Natural killer cell (primary cell): ENCODE results near the gene ARHGEF12. TPM values are rescaled to one million over a fixed set of nuclear protein-coding genes. Genes with fewer than 3 reads are reported as not detected.

Experiments used
- ATAC-seq, 3 donors: fragments of 150-1000 bp in 2 of 3; fragments of 200-7000 bp in 1 of 3; cut with Tn5 transposase; 1 replicate in 1 of 3; 2 replicates in 2 of 3; pipeline ENCODE4 v1.10.0; 2021; ENCODE audit warnings: mild to moderate bottlenecking in 2 of 3, moderate library complexity in 2 of 3
- DNase-seq, 2 donors: peaks; one replicate each; pipeline versions ENCODE4 v3.0.0 to v3.0.0-alpha.2; 2013 to 2021; ENCODE audit warnings: mixed read lengths in 1 of 2
- H3K27ac ChIP-seq: one replicate; pipeline ENCODE4 v1.5.1; 2013; ENCODE audit warnings: mild to moderate bottlenecking, low read length
- H3K27me3 ChIP-seq: one replicate; pipeline ENCODE4 v1.6.1; 2013; ENCODE audit warnings: low read length; ENCODE audit not compliant: control insufficient read depth, insufficient read depth
- H3K36me3 ChIP-seq: one replicate; pipeline ENCODE4 v1.6.1; 2013; ENCODE audit warnings: low read length; ENCODE audit not compliant: control insufficient read depth, insufficient read depth
- H3K4me1 ChIP-seq: one replicate; pipeline ENCODE4 v1.6.1; 2013; ENCODE audit warnings: low read length; ENCODE audit not compliant: control insufficient read depth, insufficient read depth
- H3K4me3 ChIP-seq: one replicate; pipeline ENCODE4 v1.5.1; 2013; ENCODE audit warnings: low read length
- H3K9me3 ChIP-seq: one replicate; pipeline ENCODE4 v1.6.1; 2013; ENCODE audit warnings: low read length; ENCODE audit not compliant: control insufficient read depth, insufficient read depth
- H3K27ac Mint-ChIP-seq, 2 donors: one replicate each; pipeline ENCODE4 v1.8.0; 2022; ENCODE audit warnings: mild to moderate bottlenecking in 2 of 2, mixed read lengths in 2 of 2, moderate library complexity in 1 of 2
- H3K27me3 Mint-ChIP-seq, 2 donors: one replicate each; pipeline ENCODE4 v1.8.0; 2022; ENCODE audit warnings: low read depth in 2 of 2, mixed read lengths in 2 of 2
- H3K36me3 Mint-ChIP-seq: one replicate; pipeline ENCODE4 v1.8.0; 2022; ENCODE audit warnings: mixed read lengths
- H3K4me1 Mint-ChIP-seq, 2 donors: one replicate each; pipeline ENCODE4 v1.8.0; 2022; ENCODE audit warnings: mixed read lengths in 2 of 2
- H3K4me3 Mint-ChIP-seq: one replicate; pipeline ENCODE4 v1.8.0; 2022; ENCODE audit warnings: mild to moderate bottlenecking, moderate library complexity, mixed read lengths
- H3K9me3 Mint-ChIP-seq, 2 donors: one replicate each; pipeline ENCODE4 v1.8.0; 2022; ENCODE audit warnings: mixed read lengths in 2 of 2
- CTCF ChIP-seq: fragments of 200-600 bp; IDR thresholded peaks from one replicate; pipeline ENCODE4 v1.8.0; 2022; ENCODE audit warnings: antibody characterized with exemption
- WGBS: methylation state at CpG from one replicate; pipeline ENCODE4 v1.1.7; 2013; ENCODE audit warnings: missing lambda C conversion rate; ENCODE audit not compliant: insufficient coverage; 5-methylcytosine and 5-hydroxymethylcytosine counted together
- intact Hi-C: fragments of 100-400 bp; cut with micrococcal nuclease; formaldehyde crosslinking; loops from one replicate; pipeline ENCODE4 v1.14.2; 2022
- total RNA-seq, 4 donors: library from RNA; stranded (reverse); fragments of 120-200 nt in 1 of 4; gene quantifications; one replicate each; pipeline versions ENCODE4 v1.2.3 to v1.2.4, GENCODE V29; 2013 to 2022

Gene ARHGEF12
- total RNA-seq, 3 donors from 2014 or later (not counting 1 experiment from before 2014, with no cell fraction given) = 38.4 to 52.3 (median 42.1) TPM

GRCh38 chr11:120484722-120485121 lies 148.5 kb downstream of the ARHGEF12 start:
- peaks cover 28% of the 10 kb centered on the region for H3K36me3 ChIP-seq
- H3K27me3 ChIP-seq = no peaks in the 10 kb centered on the region
- Mint-ChIP-seq H3K4me1 (no peaks in the 10 kb centered on the region), H3K36me3 (peaks cover 13% of the 10 kb centered on the region), H3K4me3 (no peak overlapping the region), H3K27me3 (no peaks in the 10 kb centered on the region), H3K9me3 (no peaks in the 10 kb centered on the region), H3K27ac (no peak overlapping the region)
- no peak overlapping the region for H3K27ac ChIP-seq
- 93% methylated on average over 2 of the region's 3 CpGs for WGBS
- intact Hi-C loops = no loop called here
- no peak overlapping the region for H3K4me3 ChIP-seq
- ATAC-seq = no peak
- no peak for TF ChIP-seq CTCF
- H3K9me3 ChIP-seq = no peaks in the 10 kb centered on the region
- no peak for DNase-seq
- H3K4me1 ChIP-seq = no peaks in the 10 kb centered on the region

GRCh38 chr11:120486138-120486537 lies 149.9 kb downstream of the ARHGEF12 start:
- Mint-ChIP-seq H3K4me3 (no peak overlapping the region), H3K4me1 (no peaks in the 10 kb centered on the region), H3K36me3 (peaks cover 13% of the 10 kb centered on the region), H3K27ac (no peak overlapping the region), H3K27me3 (no peaks in the 10 kb centered on the region), H3K9me3 (no peaks in the 10 kb centered on the region)
- Histone ChIP-seq H3K9me3 (no peaks in the 10 kb centered on the region), H3K36me3 (peaks cover 23% of the 10 kb centered on the region), H3K27ac (no peak overlapping the region), H3K4me3 (no peak overlapping the region), H3K4me1 (no peaks in the 10 kb centered on the region), H3K27me3 (no peaks in the 10 kb centered on the region)
- ATAC-seq (no peak), DNase-seq (no peak)
- 99% methylated on average over 5 of the region's 5 CpGs for WGBS
- TF ChIP-seq CTCF = no peak
- intact Hi-C loops = no loop called here

- H3K4me1 Mint-ChIP-seq = no peaks in the 10 kb centered on the region
- H3K27me3 ChIP-seq = no peaks in the 10 kb centered on the region
- no peak overlapping the region for H3K27ac Mint-ChIP-seq
- H3K27me3 Mint-ChIP-seq = no peaks in the 10 kb centered on the region
- H3K27ac ChIP-seq = no peak overlapping the region
- H3K9me3 ChIP-seq = no peaks in the 10 kb centered on the region
- DNase-seq (no peak), ATAC-seq (no peak)
- H3K9me3 Mint-ChIP-seq = no peaks in the 10 kb centered on the region
- H3K4me1 ChIP-seq = no peaks in the 10 kb centered on the region
- peaks cover 8% of the 10 kb centered on the region for H3K36me3 Mint-ChIP-seq
- no peak for TF ChIP-seq CTCF
- H3K4me3 ChIP-seq = no peak overlapping the region
- H3K36me3 ChIP-seq = peaks cover 9% of the 10 kb centered on the region
- WGBS = no CpG with 5 or more reads among the region's 1 CpG
- no peak overlapping the region for H3K4me3 Mint-ChIP-seq
- intact Hi-C loops = no loop called here
These were observed 153.6 kb downstream of the ARHGEF12 start for GRCh38 chr11:120489799-120490198.

- H3K9me3 ChIP-seq = no peaks in the 10 kb centered on the region
- H3K9me3 Mint-ChIP-seq = no peaks in the 10 kb centered on the region
These were observed 156.3 kb downstream of the ARHGEF12 start for GRCh38 chr11:120492486-120492885.

More at GRCh38 chr11:120492486-120492885, 156.3 kb downstream of the ARHGEF12 start:
- 89% methylated on average over 2 of the region's 3 CpGs for WGBS
- no peak overlapping the region for H3K4me3 Mint-ChIP-seq
- no peak overlapping the region for H3K27ac ChIP-seq
- H3K36me3 Mint-ChIP-seq = no peaks in the 10 kb centered on the region
- no peak overlapping the region for H3K4me3 ChIP-seq
- no peaks in the 10 kb centered on the region for H3K27me3 ChIP-seq
- no peaks in the 10 kb centered on the region for H3K36me3 ChIP-seq
- intact Hi-C loops = no loop called here
- TF ChIP-seq CTCF = no peak
- ATAC-seq (no peak), DNase-seq (no peak)
- peaks cover 0 to 3% of the 10 kb centered on the region in 2 donors for H3K27me3 Mint-ChIP-seq
- no peaks in the 10 kb centered on the region for H3K4me1 Mint-ChIP-seq
- H3K4me1 ChIP-seq = no peaks in the 10 kb centered on the region
- no peak overlapping the region for H3K27ac Mint-ChIP-seq
